H1 (cell line): ENCODE measurements around the gene PTPN22. TPM values are rescaled to one million over a fixed set of nuclear protein-coding genes. Genes with fewer than 3 reads are reported as not detected.

Experiments
- HDAC2 ChIP-seq, 2 experiments: fragments of 300-600 bp in 1 of 2; sonication (generic) in 1 of 2; IDR thresholded peaks; 2 replicates each; pipeline ENCODE4 v1.6.1; 2011 to 2012; ENCODE audit warnings: low read depth in 2 of 2, low read length in 2 of 2, mild to moderate bottlenecking in 2 of 2, moderate library complexity in 2 of 2, borderline replicate concordance in 1 of 2, inconsistent platforms in 1 of 2
- RAD21 ChIP-seq, 2 experiments: IDR thresholded peaks in 1 of 2; conservative IDR thresholded peaks in 1 of 2; 2 replicates each; pipeline ENCODE4 v1.6.1; 2011; ENCODE audit warnings: low read depth in 2 of 2, low read length in 2 of 2, improper control_type of control experiment in 1 of 2, inconsistent platforms in 1 of 2, mild to moderate bottlenecking in 1 of 2, moderate library complexity in 1 of 2
- polyA plus RNA-seq, 7 experiments: library from polyadenylated mRNA; depleted of rRNA in 3 of 7; stranded (reverse) in 5 of 7; unstranded in 2 of 7; fragments of >200 nt in 5 of 7; fragments of 200-250 nt in 2 of 7; gene quantifications; 1 replicate in 5 of 7; 2 replicates in 1 of 7; 4 replicates in 1 of 7; pipeline versions ENCODE4 v1.2.1 to v1.2.3, GENCODE V29; 2011 to 2013; ENCODE audit warnings: missing spikeins in 2 of 7, mixed read lengths in 2 of 7
- total RNA-seq: library from RNA; stranded (reverse); fragmentation: NEBNext Ultra II Directional; extraction: Animal tissue kit (Norgen Biotek cat#: 25700); gene quantifications from 2 replicates; pipeline ENCODE4 v1.2.1, GENCODE V29; 2021

Gene PTPN22
- total and polyA plus RNA-seq, 2 of the 8 experiments (the other 6 are each of a cell fraction or from before 2014, with no cell fraction given), result not detected

- TF ChIP-seq HDAC2 (IDR thresholded peaks at IDR 0.05; ENCODE audit: borderline replicate concordance in 1 of 2, low read depth in 2 of 2, low read length in 2 of 2) (no peak), RAD21 (IDR thresholded peaks at IDR 0.05 in 1 of 2, conservative IDR thresholded peaks at IDR 0.05 in 1 of 2; ENCODE audit: low read depth in 2 of 2, low read length in 2 of 2) (no peak)
Observed at GRCh38 chr1:113890816-113891215, 19.3 kb upstream of the PTPN22 start (continued).
